ENCODE results near the gene SUSD3.

Gene SUSD3

DNA sequence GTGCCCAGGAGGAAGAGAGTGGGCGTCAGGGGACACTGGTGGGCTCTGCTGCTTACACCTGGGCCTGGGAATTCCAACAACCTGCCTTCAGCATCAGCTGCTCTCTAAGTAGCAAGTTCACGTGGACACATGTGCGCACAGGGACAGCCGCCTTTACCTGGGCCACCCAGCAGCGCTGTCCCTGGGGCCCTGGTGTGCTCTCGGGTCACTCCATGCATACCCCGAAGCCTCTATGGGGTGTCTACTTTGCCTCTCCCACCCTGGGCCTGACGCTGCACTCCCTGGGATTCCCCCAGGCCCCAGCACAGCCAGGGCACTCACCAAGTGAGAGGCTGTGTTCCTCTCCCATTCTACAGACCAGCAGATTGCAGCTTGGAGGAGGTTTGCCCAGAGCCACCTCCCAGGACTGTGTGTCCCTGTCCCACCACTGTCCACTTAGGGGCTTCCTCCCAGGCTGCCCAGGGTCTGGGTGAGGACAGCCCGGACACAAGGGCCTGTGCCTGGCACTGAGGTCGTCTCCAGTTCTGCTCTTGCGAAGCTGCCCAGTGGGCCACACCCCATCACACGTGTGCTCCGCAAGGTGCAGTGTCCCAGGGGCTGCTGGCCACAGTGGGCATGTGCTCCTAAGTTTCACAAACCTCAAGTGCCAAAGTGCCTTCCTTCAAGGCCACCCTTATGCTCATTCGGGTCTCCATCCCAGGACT, 69.7 kb downstream of the SUSD3 start:
- FAIRE-seq (peak; percentile 52), DNase-seq (ENCODE audit: insufficient read length, low spot score) (no peak)
- TF ChIP-seq POU2F2 (IDR thresholded peaks at IDR 0.05; ENCODE audit: low read depth, low read length) (no peak), TAF1 (IDR thresholded peaks at IDR 0.05; ENCODE audit: low read depth, low read length) (no peak), PAX5 (IDR thresholded peaks at IDR 0.05; ENCODE audit: insufficient read depth, low read length, severe bottlenecking) (no peak), SPI1 (IDR thresholded peaks at IDR 0.05; ENCODE audit: low read depth, low read length) (no peak), POLR2A (IDR thresholded peaks at IDR 0.05; ENCODE audit: low read depth, low read length) (no peak), POLR2AphosphoS5 (IDR thresholded peaks at IDR 0.05; ENCODE audit: low read depth, low read length) (no peak)

GRCh38 chr9:93128715-93129224, 70.3 kb downstream of the SUSD3 start:
- no peak for DNase-seq (ENCODE audit: insufficient read length, low spot score)
- FAIRE-seq: no peak
- TF ChIP-seq POU2F2 (IDR thresholded peaks at IDR 0.05; ENCODE audit: low read depth, low read length): no peak
- no peak for TF ChIP-seq PAX5 (IDR thresholded peaks at IDR 0.05; ENCODE audit: insufficient read depth, low read length, severe bottlenecking)
- TF ChIP-seq SPI1 (IDR thresholded peaks at IDR 0.05; ENCODE audit: low read depth, low read length): no peak
- no peak for TF ChIP-seq TAF1 (IDR thresholded peaks at IDR 0.05; ENCODE audit: low read depth, low read length)
- no peak for TF ChIP-seq POLR2AphosphoS5 (IDR thresholded peaks at IDR 0.05; ENCODE audit: low read depth, low read length)
- TF ChIP-seq POLR2A (IDR thresholded peaks at IDR 0.05; ENCODE audit: low read depth, low read length): no peak

- no peak for FAIRE-seq
- TF ChIP-seq TAF1 (IDR thresholded peaks at IDR 0.05; ENCODE audit: low read depth, low read length): no peak
- no peak for TF ChIP-seq POU2F2 (IDR thresholded peaks at IDR 0.05; ENCODE audit: low read depth, low read length)
- no peak for TF ChIP-seq SPI1 (IDR thresholded peaks at IDR 0.05; ENCODE audit: low read depth, low read length)
- TF ChIP-seq POLR2A (IDR thresholded peaks at IDR 0.05; ENCODE audit: low read depth, low read length): no peak
- no peak for TF ChIP-seq POLR2AphosphoS5 (IDR thresholded peaks at IDR 0.05; ENCODE audit: low read depth, low read length)
- no peak for TF ChIP-seq PAX5 (IDR thresholded peaks at IDR 0.05; ENCODE audit: insufficient read depth, low read length, severe bottlenecking)
These were observed 70.8 kb downstream of the SUSD3 start for GRCh38 chr9:93129286-93129685.

DNA sequence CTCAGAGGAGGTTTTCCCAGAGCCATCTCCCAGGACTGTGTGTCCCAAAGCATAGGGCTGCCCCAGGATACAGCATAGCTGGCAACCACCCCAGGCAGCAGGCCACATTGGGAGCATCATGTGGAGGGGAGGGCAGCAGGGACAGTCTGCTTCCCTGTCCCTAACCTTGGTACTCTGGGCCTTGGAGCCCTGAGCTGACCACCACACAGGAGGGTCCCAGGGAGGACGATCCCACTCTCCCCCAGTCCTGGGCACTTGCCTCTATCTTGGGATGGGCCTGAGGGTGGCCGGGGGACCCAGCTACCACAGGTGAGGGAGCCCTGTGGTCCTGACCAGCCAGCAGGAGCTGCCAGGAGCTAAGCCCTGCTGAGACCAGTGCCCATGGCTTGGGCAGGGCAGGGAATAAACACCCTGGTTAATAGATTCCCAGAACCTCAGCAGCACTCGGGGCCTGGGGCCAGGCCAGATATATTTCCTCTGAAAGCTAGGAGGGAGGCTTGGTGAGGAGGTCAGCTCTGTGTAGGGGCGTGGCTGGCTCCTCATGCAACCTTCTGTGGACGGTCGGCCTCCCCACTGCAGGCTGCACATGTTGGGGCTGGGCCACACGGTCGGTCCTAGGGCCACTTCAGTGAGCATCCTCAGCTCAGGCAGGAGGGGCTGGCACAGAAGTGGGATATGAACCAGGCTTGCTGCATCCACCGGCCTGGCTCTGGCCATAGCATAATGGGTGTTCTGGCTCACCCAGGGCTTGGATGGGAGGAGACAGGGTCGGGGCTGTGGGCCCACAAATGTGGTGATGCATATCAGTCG, 71.4 kb downstream of the SUSD3 start:
- FAIRE-seq: no peak
- DNase-seq (ENCODE audit: insufficient read length, low spot score): no peak
- TF ChIP-seq POU2F2 (IDR thresholded peaks at IDR 0.05; ENCODE audit: low read depth, low read length): no peak
- no peak for TF ChIP-seq PAX5 (IDR thresholded peaks at IDR 0.05; ENCODE audit: insufficient read depth, low read length, severe bottlenecking)
- no peak for TF ChIP-seq POLR2AphosphoS5 (IDR thresholded peaks at IDR 0.05; ENCODE audit: low read depth, low read length)
- TF ChIP-seq POLR2A (IDR thresholded peaks at IDR 0.05; ENCODE audit: low read depth, low read length): no peak
- no peak for TF ChIP-seq SPI1 (IDR thresholded peaks at IDR 0.05; ENCODE audit: low read depth, low read length)
- TF ChIP-seq TAF1 (IDR thresholded peaks at IDR 0.05; ENCODE audit: low read depth, low read length): no peak

More at GRCh38 chr9:93129286-93129685, 70.8 kb downstream of the SUSD3 start:
- no peak for DNase-seq (ENCODE audit: insufficient read length, low spot score)

GRCh38 chr9:93130861-93131481, 72.5 kb downstream of the SUSD3 start:
- no peak for FAIRE-seq
- TF ChIP-seq SPI1 (IDR thresholded peaks at IDR 0.05; ENCODE audit: low read depth, low read length) (peak; percentile 44; the same call in 1 of the 2 replicates), TAF1 (IDR thresholded peaks at IDR 0.05; ENCODE audit: low read depth, low read length) (no peak)

GRCh38 chr9:93131599-93132286, 73.2 kb downstream of the SUSD3 start:
- FAIRE-seq: no peak
- TF ChIP-seq SPI1 (IDR thresholded peaks at IDR 0.05; ENCODE audit: low read depth, low read length) (no peak), POLR2A (IDR thresholded peaks at IDR 0.05; ENCODE audit: low read depth, low read length) (no peak), POU2F2 (IDR thresholded peaks at IDR 0.05; ENCODE audit: low read depth, low read length) (no peak), PAX5 (IDR thresholded peaks at IDR 0.05; ENCODE audit: insufficient read depth, low read length, severe bottlenecking) (no peak), POLR2AphosphoS5 (IDR thresholded peaks at IDR 0.05; ENCODE audit: low read depth, low read length) (no peak)

More at GRCh38 chr9:93130861-93131481, 72.5 kb downstream of the SUSD3 start:
- no peak for DNase-seq (ENCODE audit: insufficient read length, low spot score)

GRCh38 chr9:93132287-93132927, 73.9 kb downstream of the SUSD3 start:
- no peak for TF ChIP-seq POU2F2 (IDR thresholded peaks at IDR 0.05; ENCODE audit: low read depth, low read length)
- no peak for TF ChIP-seq SPI1 (IDR thresholded peaks at IDR 0.05; ENCODE audit: low read depth, low read length)
- TF ChIP-seq PAX5 (IDR thresholded peaks at IDR 0.05; ENCODE audit: insufficient read depth, low read length, severe bottlenecking): no peak
- TF ChIP-seq POLR2A (IDR thresholded peaks at IDR 0.05; ENCODE audit: low read depth, low read length): no peak; the same call in 1 of the 2 replicates
- TF ChIP-seq TAF1 (IDR thresholded peaks at IDR 0.05; ENCODE audit: low read depth, low read length): no peak
- TF ChIP-seq POLR2AphosphoS5 (IDR thresholded peaks at IDR 0.05; ENCODE audit: low read depth, low read length): no peak
- no peak for DNase-seq (ENCODE audit: insufficient read length, low spot score)
- no peak for FAIRE-seq

More at GRCh38 chr9:93131599-93132286, 73.2 kb downstream of the SUSD3 start:
- DNase-seq (ENCODE audit: insufficient read length, low spot score): no peak

- DNase-seq (ENCODE audit: insufficient read length, low spot score): no peak
- FAIRE-seq: peak; percentile 57
- TF ChIP-seq POLR2A (IDR thresholded peaks at IDR 0.05; ENCODE audit: low read depth, low read length) (no peak), POLR2AphosphoS5 (IDR thresholded peaks at IDR 0.05; ENCODE audit: low read depth, low read length) (no peak), POU2F2 (IDR thresholded peaks at IDR 0.05; ENCODE audit: low read depth, low read length) (no peak), SPI1 (IDR thresholded peaks at IDR 0.05; ENCODE audit: low read depth, low read length) (no peak), PAX5 (IDR thresholded peaks at IDR 0.05; ENCODE audit: insufficient read depth, low read length, severe bottlenecking) (no peak), TAF1 (IDR thresholded peaks at IDR 0.05; ENCODE audit: low read depth, low read length) (no peak)
These were observed 74.6 kb downstream of the SUSD3 start for GRCh38 chr9:93132946-93133680.

All from GM12891 (cell line).